Kidney (tissue), 14 donors: ENCODE data around the gene DST. TPM values are rescaled to one million over a fixed set of nuclear protein-coding genes. Genes with fewer than 3 reads are reported as not detected.

Source experiments
- DNase-seq, 5 donors: peaks; one replicate each; pipeline ENCODE4 v3.0.0-alpha.2; 2013 to 2020
- FAIRE-seq: peaks from 2 replicates; lab custom pipeline; 2012; peaks lifted over from hg19 to GRCh38; lab: Jason Lieb, UNC
- H3K27ac ChIP-seq, 2 donors: one replicate each; pipeline ENCODE4 v1.7.0; 2013; ENCODE audit warnings: low read depth in 2 of 2, low read length in 2 of 2, inconsistent platforms in 1 of 2
- H3K27me3 ChIP-seq: one replicate; pipeline ENCODE4 v1.7.1; 2013; ENCODE audit warnings: low read length, inconsistent platforms; ENCODE audit not compliant: control insufficient read depth, insufficient read depth
- H3K36me3 ChIP-seq, 3 donors: one replicate each; pipeline versions ENCODE4 v1.7.0 to v1.7.1; 2013; ENCODE audit warnings: low read length in 3 of 3, control low read depth in 1 of 3, inconsistent platforms in 1 of 3; ENCODE audit not compliant: insufficient read depth in 3 of 3, control insufficient read depth in 2 of 3
- H3K4me1 ChIP-seq, 3 donors: one replicate each; pipeline versions ENCODE4 v1.7.0 to v1.7.1; 2013; ENCODE audit warnings: low read length in 3 of 3, inconsistent platforms in 1 of 3, low read depth in 1 of 3; ENCODE audit not compliant: control insufficient read depth in 2 of 3, insufficient read depth in 2 of 3
- H3K4me3 ChIP-seq, 3 donors: one replicate each; pipeline versions ENCODE4 v1.7.0 to v1.8.1; 2013; ENCODE audit warnings: low read length in 3 of 3, control low read depth in 1 of 3, inconsistent platforms in 1 of 3
- H3K9ac ChIP-seq, 3 donors: one replicate each; pipeline versions ENCODE4 v1.7.0 to v1.7.1; 2013; ENCODE audit warnings: low read length in 3 of 3, control low read depth in 1 of 3, inconsistent platforms in 1 of 3
- H3K9me3 ChIP-seq, 3 donors: one replicate each; pipeline versions ENCODE4 v1.7.0 to v1.7.1; 2013; ENCODE audit warnings: low read length in 3 of 3, control low read depth in 1 of 3, inconsistent platforms in 1 of 3; ENCODE audit not compliant: control insufficient read depth in 2 of 3, insufficient read depth in 1 of 3
- intact Hi-C: fragments of 100-400 bp; cut with DNase I; formaldehyde crosslinking; loops from one replicate; pipeline ENCODE4 v1.11.1; 2022
- polyA plus RNA-seq: library from polyadenylated mRNA; stranded (reverse); fragments of 350-450 nt; fragmentation: Illumina TruSeq; extraction: RNeasy Lipid Tissue Mini Kit (QIAGEN cat#74804); gene quantifications from one replicate; pipeline ENCODE4 v1.2.3, GENCODE V29; 2014; ENCODE audit warnings: low read depth, low replicate concordance; ENCODE audit not compliant: insufficient read depth
- total RNA-seq: library from RNA; stranded (reverse); fragmentation: NEBNext Ultra II Directional; extraction: Animal tissue kit (Norgen Biotek cat#: 25700); gene quantifications from one replicate; pipeline ENCODE4 v1.2.1, GENCODE V29; 2021
- TF ChIP-seq, protein P1 (sequence below): IDR thresholded peaks from 3 replicates; pipeline ENCODE4 v1.5.1; 2012; ENCODE audit warnings: mild to moderate bottlenecking, moderate library complexity, borderline replicate concordance; ENCODE audit not compliant: insufficient read depth; ENCODE audit errors: extremely low read depth
- donor health status: control.
- donor health status: control.
- donor health status: control.
- donor health status: control.
- donor health status: control.
- donor health status: DM: yes; HTN: yes; CAD: no.
- donor health status: Normal renal cell carcinoma (clear cell type).

DST gene
- total and polyA plus RNA-seq, 2 donors from 2014 or later, result 68.2 to 259 TPM

DNA sequence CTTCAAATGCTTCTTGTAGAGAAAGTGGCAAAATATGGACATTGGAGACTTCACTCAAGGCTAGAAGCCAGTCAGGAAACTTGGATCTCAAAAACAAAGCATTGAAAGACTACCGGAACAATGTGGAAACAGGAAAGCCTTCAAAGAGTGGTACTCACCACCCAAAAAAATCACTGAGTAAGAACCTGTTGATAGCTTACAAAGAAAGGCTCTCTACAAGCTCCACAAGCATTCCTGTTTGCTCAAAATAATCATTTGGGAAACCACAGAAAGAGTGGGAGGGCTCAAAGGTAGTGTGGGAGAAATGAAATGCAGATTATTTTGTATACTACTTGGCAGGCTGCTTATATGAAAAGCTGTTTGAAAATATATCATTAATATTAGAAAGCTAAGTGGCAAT, 9.5 kb upstream of the DST start:
- TF ChIP-seq, protein P1, sequence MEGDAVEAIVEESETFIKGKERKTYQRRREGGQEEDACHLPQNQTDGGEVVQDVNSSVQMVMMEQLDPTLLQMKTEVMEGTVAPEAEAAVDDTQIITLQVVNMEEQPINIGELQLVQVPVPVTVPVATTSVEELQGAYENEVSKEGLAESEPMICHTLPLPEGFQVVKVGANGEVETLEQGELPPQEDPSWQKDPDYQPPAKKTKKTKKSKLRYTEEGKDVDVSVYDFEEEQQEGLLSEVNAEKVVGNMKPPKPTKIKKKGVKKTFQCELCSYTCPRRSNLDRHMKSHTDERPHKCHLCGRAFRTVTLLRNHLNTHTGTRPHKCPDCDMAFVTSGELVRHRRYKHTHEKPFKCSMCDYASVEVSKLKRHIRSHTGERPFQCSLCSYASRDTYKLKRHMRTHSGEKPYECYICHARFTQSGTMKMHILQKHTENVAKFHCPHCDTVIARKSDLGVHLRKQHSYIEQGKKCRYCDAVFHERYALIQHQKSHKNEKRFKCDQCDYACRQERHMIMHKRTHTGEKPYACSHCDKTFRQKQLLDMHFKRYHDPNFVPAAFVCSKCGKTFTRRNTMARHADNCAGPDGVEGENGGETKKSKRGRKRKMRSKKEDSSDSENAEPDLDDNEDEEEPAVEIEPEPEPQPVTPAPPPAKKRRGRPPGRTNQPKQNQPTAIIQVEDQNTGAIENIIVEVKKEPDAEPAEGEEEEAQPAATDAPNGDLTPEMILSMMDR, result no peak
- FAIRE-seq (no peak), DNase-seq (no peak)
- Histone ChIP-seq H3K27ac (no peak overlapping the region), H3K9me3 (no peaks in the 10 kb centered on the region), H3K36me3 (no peaks in the 10 kb centered on the region), H3K27me3 (no peaks in the 10 kb centered on the region), H3K9ac (no peak overlapping the region), H3K4me3 (no peak overlapping the region), H3K4me1 (no peaks in the 10 kb centered on the region)
- intact Hi-C loops, result no loop called here

DNA sequence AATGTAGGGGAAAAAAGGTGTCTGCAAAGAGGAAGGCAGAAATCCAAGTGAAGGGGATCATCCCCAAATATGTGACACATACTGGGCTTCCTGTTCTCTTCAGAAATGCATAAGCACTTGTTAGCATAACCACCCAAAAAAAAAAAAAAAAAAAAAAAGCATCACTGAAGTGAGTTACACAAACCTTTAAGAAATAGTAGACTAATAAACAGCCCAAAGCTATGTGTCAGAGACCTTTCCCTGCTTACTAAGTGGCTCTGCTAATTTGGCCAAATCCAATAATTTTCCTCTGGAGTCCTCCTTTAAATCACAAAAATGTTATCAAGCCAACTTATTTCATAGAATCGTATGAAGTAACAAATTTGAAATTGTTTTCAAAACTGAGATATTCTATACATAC, 7.5 kb upstream of the DST start:
- TF ChIP-seq, protein P1, result no peak
- H3K36me3 ChIP-seq, result peaks cover 0 to 3% (median 2%) of the 10 kb centered on the region in 3 donors
- H3K4me1 ChIP-seq, result no peaks in the 10 kb centered on the region
- H3K9ac ChIP-seq, result no peak overlapping the region
- DNase-seq (no peak), FAIRE-seq (no peak)
- H3K4me3 ChIP-seq, result no peak overlapping the region
- intact Hi-C loops, result no loop called here
- no peaks in the 10 kb centered on the region for H3K27me3 ChIP-seq
- no peaks in the 10 kb centered on the region for H3K9me3 ChIP-seq
- no peak overlapping the region for H3K27ac ChIP-seq

DNA sequence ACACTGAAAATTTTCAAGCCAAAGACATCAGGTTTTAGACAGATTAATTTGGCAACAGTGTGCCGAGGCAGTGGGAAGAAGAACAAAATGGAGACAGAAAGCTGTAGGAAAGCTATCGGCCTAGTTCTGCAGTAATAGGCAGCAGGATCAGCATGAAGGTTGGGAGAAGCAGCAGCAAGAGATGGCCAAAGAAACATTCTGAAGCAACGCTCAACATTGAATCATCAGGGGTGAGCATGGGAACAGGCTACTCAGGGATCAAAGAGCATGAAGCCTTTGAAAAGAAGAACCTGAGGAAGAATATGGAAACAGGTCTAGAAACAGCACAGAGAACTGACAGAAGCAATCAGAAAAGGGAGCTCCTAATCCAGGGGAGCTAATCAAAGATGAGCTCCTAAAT, 7.1 kb upstream of the DST start:
- no peak for FAIRE-seq

More for the DNA sequence above, 7.1 kb upstream of the DST start:
- DNase-seq, result no peak
- peaks cover 0 to 6% (median 3%) of the 10 kb centered on the region in 3 donors for H3K36me3 ChIP-seq
- H3K9me3 ChIP-seq, result no peaks in the 10 kb centered on the region
- TF ChIP-seq, protein P1, result no peak
- no peak overlapping the region for H3K4me3 ChIP-seq
- no peaks in the 10 kb centered on the region for H3K27me3 ChIP-seq
- H3K9ac ChIP-seq, result no peak overlapping the region
- no peaks in the 10 kb centered on the region for H3K4me1 ChIP-seq
- intact Hi-C loops, result no loop called here
- no peak overlapping the region for H3K27ac ChIP-seq
